HG02763 (cell line): Measurements from ENCODE around the gene ZFAND2A.
"Not testable (repeated sequence)": the region's sequence is repeated elsewhere in the genome, so short reads cannot be mapped to it uniquely, and the experiment has no call there.

Source experiments
- ATAC-seq: cut with Tn5 transposase; IDR thresholded peaks from one replicate; pipeline ENCODE4 v1.9.1; 2021; ENCODE audit warnings: mild to moderate bottlenecking, moderate library complexity; ENCODE audit not compliant: unreplicated experiment

Gene ZFAND2A

DNA sequence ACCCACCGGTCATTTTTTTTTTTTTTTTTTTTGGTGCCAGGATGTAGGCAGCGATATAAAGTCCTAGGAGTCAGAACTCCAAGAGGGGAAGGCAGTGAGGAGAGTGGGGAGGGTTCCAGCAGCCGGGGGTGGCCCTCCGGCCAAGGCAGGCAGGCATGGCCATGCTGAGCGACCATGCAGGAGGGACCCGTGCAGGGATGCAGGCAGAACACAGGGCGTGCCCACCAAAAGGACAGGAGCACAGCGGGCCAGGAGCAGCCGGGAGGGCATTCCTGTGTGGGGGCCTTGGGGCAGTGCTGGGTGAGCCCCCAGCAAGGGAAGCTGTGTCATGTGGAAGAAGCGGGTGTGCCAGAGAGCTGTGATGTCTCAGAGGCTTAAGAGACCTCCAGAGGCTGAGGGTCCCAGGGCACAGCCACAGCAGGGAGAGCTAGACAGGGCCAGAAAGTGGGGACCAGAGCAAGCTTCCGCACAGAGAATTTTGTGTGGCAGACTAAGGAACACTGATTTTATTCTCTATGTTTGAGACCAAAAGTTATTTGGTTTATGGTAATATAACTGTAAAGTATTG lies 5.7 kb downstream of the ZFAND2A start:
- ATAC-seq: no peak

DNA sequence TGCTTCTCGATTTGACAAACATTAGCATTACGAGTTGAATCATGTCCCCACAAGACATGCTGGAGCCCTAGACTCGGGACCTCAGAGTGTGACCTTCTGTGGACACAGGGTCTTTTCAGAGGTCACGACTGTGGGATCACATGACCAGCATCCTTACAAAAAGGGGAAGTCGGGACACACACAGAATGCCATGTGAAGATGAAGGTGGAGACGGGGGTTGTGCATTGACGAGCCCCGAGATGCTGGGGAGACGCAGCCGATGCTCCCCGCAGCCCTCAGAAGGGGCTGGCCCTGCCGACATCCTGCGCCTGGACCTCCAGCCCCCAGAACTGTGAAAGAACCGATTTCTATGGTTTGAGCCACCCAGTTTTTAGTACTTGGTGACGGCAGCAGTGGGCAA lies 7.5 kb downstream of the ZFAND2A start:
- no peak for ATAC-seq

DNA sequence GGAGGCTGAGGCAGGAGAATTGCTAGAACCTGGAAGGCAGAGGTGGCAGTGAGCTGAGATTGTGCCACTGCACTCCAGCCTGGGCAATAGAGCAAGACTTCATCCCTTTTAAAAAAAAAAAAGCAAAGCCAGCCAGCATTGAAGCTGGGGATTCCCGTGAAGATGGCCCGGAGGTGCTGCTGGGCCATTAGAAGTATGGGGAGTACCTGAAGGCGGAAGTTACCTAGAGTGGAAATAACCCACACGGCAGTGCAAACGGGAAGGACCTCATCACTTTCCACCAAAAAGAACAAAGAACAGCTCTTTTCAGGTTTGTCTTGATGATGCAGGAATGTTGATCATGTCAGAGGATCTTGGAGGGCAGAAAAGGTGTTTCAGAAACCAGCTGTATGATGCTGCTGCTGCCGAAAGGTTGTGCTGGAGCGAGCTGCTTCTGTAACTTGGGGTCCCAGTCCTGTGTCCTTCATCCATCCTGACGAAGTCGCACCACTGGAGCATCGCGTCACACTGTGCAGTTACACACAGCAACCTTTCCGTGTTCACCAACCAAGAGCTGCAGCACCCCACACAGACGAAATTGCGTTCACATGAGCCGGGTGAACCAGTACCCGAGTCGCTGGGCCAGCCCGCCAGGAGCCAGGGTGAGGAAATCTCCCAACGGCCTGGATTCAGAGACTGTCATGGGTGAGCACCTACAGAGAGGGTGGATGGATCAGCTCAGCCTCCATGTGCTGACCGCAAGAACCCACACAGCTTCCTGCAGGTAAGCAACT lies 8.2 kb downstream of the ZFAND2A start:
- ATAC-seq: no peak

DNA sequence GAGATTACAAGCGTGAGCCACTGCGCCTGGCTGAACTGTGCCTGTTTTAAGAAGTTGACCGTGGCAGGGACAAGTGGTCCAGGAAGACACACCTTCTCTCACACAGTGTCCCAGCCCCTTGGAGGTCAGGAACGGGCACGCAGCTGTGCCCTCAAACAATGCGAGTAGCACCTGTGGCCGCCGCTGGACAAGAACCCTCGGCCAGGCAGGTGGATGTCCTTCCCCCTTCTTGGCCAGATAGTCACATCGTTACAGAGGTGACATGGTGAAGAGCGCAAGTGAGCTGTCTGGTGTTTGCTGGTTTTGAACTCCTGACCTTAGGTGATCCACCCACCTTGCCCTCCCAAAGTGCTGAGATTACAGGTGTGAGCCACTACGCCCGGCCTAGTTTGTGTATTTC lies 8.8 kb downstream of the ZFAND2A start:
- ATAC-seq: no peak

DNA sequence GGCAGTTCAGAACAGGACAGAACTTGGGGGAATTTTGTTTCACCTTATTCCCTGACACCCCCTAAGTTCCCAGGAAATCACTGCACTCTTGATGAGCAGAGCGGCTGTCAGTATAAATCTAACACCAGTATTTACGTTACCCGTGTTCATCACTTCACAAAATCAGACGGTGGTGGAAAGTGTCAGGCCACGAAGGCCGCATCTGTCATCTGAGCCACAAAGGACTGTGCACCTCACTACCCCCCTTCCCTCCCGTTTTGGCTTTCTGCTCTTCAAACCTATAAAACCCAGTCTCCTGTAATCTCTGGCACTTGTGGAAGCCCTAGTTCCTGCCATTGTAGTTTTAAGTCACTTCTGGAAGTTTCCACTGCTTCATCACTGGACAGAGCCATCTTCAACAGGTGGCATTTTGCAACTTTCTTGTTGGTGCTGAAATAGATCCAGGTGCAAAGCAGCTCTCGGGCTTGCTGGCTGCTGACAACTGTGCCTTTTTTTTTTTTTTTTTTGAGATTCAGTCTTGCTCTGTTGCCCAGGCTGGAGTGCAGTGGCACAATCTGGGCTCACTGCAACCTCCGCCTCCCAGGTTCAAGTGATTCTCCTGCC lies 9.5 kb downstream of the ZFAND2A start:
- ATAC-seq: no peak

DNA sequence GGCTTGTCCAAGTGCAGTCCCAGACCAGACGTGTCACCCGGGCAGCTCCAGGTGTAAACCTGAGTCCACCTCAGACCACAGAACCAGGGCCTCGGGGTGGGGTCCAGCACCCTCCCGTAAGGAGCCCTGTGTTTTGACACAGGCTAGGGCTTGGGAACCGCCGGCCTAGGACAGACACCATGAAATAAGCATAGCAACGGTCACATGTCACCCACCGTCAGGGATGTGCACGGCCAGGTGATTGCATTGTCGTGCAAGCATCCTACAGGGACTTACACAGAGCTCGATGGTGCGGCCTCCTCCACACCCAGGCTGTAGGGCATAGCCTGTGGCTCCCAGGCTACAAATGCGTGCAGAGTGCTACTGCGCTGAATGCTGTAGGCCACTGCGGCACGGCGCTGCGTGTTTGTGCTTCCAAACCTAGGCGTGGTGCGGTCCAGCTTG lies 10.6 kb downstream of the ZFAND2A start:
- ATAC-seq: no peak

DNA sequence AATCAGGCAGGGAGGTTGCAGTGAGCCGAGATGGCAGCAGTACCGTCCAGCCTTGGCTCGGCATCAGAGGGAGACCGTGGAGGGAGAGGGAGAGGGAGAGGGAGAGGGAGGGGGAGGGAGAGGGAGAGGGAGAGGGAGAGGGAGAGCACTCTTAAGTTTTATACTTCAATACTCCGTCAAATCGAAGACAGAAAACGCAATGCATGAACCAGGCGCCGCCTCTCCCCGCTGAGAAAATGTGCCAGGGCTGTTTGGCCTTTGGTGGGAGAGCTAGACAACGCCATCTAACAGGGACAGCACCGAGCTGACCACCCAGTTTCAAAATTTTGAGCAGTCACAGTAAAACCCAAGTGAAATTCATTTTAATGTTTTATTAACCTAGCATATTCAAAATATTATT lies 12.1 kb downstream of the ZFAND2A start:
- not testable (repeated sequence) for ATAC-seq

DNA sequence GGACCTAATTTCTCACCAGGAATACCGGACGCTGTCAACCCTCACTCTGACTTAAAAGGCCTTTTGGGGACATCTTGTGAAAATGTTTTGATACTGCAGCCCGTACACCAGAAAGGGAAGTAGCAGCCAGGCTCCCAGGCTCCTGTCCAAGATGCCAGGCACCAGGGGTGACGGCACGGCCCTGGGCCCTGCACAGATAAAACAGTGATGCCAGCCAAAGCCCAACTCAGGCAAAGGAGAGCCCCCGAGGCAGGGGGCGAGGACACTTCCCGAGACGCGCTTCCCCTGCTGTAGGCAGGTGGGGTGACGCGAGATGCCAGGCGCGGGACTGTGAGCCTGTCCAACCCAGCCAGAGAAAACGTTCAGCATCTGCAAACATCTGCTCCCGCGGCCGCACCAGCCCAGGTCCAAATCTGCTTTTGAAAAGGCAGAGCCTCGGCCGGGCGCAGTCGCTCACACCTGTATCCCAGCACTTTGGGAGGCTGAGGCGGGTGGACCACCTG lies 15.7 kb downstream of the ZFAND2A start:
- ATAC-seq: no peak

DNA sequence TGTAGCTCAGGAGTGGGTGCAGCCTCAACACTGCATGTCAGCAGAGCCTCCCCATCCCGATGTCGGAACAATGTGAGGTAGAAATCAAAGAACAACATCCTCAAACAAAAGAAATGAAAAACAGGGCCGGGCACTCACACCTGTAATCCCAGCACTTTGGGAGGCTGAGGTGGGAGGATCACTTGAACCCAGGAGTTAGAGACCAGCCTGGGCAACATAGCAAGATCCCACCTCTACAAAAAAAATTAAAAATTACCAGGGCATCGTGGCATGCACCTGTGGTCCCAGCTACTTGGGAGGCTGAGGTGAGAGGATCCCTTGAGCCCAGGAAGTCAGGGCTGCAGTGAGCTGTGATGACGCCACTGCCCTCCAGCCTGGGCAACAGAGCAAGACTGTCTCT lies 17.0 kb downstream of the ZFAND2A start:
- ATAC-seq: not testable (repeated sequence)

DNA sequence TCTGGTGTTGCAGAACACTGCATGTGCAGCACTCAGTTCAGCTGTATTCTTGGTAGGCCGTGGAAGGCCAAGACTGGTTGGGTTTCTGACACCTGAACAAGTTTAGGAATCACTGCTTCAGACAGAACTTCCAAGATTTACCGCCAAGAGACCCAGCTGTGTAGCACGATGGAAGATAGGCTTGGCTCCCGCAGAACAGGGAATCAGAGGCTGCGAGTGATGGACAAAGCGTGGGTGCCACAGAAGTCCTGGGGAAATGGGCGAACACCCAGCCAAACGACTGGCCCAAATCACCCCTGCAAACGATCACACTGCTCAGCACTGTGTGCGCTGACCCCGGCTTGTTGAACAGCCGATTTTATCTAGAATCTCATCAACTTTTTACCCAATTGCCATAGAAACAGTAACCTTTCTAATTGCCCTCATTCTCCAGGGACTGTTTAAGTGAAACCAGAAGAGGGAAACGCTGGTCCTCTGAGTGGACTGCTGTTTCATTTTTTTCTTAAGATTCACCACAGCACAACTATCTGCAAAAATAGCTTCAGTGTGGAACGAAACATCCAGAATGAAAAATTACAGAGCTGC lies 17.9 kb downstream of the ZFAND2A start:
- ATAC-seq: no peak

DNA sequence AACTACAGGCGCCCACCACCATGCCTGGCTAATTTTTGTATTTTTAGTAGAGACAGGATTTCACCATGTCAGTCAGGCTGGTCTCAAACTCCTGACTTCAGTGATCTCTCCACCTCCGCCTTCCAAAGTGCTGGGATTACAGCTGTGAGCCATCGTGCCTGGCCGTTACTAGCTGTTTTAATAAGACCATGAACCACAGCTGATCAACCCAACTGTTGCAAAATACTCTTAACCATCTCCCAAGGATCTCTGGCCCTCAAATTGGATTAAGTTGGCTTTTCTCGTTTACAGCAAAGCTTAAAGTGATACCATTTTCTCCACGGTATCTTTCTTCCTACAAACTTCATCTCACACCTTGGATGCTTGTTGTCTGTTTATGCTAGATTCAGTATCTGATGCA lies 18.3 kb downstream of the ZFAND2A start:
- no peak for ATAC-seq

DNA sequence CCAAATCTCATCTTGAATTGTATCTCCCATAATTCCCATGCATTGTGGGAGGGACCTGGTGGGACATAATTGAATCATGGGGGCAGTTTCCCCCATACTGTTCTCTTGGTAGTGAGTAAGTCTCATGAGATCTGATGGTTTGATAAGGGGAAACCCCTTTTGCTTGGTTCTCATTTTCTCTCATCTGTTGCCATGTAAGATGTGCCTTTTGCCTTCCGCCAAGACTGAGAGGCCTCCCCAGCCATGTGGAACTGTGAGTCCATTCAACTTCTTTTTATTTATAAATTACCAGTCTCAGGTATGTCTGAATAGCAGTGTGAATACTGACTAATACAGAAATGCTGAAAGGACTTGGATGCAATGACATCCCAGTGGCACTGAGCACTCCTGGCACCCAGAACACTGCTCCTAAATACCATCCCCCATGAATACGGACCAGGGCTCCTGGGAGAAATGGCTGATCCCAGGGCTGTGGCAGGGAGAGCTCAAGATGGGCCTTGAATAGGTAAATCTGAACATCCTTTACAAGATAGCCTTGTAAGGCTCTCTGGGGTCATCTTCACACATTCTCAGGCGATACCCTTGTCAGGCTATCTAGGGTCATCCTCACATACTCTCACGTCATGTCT lies 19.4 kb downstream of the ZFAND2A start:
- no peak for ATAC-seq

DNA sequence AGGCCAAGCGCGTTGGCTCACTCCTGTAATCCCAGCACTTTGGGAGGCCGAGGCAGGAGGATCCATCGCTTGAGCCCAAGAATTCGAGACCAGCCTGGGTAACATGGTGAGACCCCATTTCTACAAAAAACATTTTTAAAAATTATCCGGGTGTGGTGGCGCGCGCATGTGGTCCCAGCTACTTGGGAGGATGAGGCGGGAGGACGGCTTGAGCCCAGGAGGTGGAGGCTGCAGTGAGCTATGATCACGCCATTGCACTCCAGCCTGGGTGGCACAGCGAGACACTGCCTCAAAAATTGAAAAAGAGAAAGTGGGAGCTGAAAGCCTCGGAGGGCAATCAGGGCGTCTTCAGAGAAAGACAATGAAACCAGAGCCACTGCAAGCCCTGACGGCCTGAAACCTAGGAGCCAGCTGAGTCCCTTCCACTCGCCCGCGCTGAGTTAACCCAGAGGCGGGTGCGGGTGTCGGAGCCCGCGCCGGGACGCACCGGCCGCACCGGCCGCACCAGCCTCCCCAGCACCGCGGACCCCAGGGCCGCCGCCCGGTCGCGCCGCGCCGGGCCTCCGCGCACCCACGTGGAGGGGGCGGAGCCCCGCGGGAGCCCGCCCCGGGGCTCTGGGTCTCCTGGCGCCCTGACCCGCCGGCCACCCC lies 22.4 kb downstream of the ZFAND2A start:
- peak; percentile 56 for ATAC-seq

DNA sequence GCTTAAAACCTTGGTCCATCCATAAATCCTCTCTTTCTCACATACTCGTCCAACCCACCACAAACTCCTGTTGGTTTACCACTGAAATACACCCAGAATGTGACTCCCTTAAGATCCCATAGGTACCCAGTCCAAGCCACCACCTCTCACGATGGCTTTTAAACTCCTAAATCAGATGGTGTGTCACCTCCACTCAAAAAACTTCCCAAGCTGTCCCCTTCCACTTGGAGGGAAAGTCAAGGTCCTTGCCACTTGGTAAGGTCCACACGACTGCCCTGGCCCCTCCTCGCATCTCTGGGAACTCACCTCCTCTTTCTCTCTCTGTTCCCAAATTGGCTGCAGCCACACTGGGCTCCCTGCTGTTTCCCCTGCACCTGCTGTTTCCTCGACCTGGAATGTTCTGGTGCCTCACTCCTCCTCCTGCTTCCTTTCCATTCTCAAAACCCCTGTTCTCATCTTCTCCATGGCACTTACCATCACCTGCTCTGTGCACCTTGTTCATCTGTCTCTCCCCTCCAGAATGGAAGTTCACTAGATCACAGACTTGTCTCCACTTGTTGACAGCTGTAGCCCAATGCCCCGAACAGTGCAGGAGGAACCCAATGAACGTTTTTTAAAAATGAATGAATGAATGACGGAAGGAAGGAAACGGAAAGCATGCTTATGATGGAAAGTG lies 23.0 kb downstream of the ZFAND2A start:
- no peak for ATAC-seq

DNA sequence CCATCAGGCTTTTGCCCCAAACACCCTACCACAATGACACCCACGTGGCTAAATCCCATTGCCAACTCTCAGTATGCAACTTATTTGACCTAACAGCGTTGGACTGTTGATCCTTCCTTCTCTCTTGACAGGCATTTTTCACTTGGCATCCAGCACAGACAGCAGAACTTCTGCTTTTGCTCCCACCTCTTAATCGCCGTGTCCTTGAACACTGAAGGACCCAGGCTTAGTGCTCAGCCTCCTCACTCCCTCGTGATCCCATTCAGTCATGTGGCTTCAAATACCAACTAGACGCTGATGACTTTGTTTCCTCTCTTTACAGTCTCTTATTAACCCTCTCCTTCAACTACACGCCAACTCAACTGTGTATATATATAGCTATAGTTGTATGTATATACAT lies 25.0 kb downstream of the ZFAND2A start:
- ATAC-seq: no peak

DNA sequence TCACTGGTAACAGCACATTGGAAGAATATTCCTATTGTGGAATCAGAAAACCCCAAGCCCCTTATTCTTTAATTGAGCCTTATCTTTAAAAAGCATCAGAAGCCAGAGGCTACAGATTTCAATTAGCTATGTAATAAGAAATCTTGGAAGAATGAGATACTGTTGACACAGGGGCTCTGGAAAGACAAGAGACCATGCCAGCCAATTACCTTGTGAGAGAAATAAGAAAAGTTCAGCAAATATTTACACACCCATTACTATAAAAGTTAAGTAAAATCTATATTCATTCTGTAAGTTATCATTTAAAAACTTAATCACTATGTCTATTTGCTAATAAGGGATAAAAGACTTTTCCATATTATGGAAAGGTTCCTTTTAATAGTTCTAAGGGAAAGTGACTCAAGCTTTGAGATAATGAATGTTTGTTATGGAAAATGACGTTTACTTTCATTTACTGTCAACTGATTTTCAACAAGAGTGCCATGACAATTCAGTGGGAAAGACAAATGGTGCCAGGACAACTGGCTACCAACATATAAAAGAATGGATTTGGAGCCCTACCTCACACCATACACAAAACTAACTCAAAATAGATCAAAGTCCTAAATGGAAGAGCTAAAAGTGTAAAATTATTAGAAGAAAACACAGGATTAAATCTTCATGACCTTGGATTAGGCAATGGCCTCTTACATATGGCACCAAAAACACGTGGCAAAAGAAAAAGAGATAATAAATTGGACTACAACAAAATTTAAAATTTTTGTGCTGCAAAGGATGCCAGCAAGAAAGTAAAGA lies 28.3 kb downstream of the ZFAND2A start:
- ATAC-seq: no peak

DNA sequence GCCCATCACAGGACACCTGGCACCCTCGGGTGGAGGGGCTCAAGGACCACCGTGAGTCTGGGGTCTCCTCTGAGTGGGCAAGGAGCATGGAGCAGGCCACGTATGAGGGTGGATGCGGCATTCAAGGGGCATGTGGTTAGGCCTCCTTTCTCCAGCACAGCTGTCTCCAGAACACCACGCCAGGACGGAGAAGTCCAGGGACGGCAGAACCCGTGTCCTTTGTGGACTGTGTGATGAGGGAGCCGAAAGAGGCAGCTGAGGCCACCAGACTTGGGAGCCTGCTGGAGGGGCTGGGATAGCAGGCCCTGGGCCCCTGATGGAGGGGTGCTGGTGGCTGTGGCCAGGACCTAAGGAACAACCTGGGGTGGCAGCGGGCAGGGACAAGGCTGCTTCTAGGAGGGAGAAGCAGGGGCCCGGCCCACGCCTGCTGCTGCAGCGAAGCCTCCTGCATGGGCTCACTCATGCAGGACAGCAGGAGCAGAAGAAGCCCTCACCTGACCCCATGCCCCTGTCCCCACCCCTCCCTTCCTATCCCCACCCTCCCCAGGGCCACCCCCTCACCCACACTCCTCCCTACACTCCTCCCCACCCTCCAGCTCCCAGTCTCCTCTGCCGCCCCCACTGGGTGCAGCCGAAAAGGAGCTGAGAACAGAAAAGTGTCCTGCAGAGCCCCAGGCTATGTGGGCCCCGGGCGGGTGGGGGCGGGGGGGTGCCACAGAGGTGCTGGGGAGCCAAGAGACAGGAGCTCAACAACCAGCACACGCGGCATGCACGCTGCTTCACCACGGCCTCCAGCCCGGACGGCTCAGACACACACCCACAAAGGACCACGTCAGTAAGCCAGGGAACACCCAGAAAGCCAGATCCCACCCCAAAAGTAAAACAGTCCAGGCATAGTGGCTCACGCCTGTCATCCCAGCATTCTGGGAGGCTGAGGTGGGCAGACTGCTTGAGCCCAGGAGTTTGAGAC lies 29.7 kb downstream of the ZFAND2A start:
- ATAC-seq: no peak

DNA sequence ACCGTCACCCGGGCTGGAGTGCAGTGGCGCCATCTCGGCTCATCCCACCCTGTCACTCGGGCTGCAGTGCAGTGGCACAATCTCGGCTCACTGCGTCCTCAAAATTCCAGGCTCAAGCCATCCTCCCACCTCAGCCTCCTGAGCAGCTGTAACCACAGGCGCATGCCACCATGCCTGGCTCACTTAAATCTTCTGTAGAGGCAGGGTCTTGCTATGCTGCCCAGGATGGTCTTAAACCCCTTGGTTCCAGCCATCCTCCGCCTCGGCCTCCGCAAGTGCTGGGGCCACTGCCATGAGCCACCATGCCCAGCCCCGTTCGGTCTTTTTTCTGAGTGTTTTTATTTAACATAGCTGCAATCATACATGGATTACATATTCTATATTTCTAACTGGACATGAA lies 30.6 kb downstream of the ZFAND2A start:
- no peak for ATAC-seq
